ENCODE data around the gene ARHGEF3. TPM values are rescaled to one million over a fixed set of nuclear protein-coding genes. Genes with fewer than 3 reads are reported as not detected.

Gene ARHGEF3
- total and polyA plus RNA-seq, 4 donors, result 10.4 to 40.9 (median 21.0) TPM

GRCh38 chr3:56823984-56824703 is 22.4 kb upstream of the ARHGEF3 start:
- DNase-seq (no peak), ATAC-seq (ENCODE audit: insufficient read depth, low FRiP score) (no peak)
- no peak overlapping the region for H3K4me3 ChIP-seq
- peaks cover 0 to 5% (median 0%) of the 10 kb centered on the region in 5 donors for H3K4me1 ChIP-seq (ENCODE audit: control insufficient read depth in 5 of 5, insufficient read depth in 5 of 5, low read length in 5 of 5)
- H3K27me3 ChIP-seq (ENCODE audit: control insufficient read depth in 3 of 3, insufficient read depth in 3 of 3, low read length in 2 of 3), result no peaks in the 10 kb centered on the region
- no peak overlapping the region for H3K9ac ChIP-seq (ENCODE audit: insufficient read depth in 1 of 2, low read length in 2 of 2)
- no peaks in the 10 kb centered on the region for H3K36me3 ChIP-seq (ENCODE audit: control insufficient read depth in 4 of 4, insufficient read depth in 4 of 4, low read length in 4 of 4)
- 39 to 47% methylated on average over 4 of the region's 4 CpGs for whole genome bisulfite sequencing, 2 donors
- no peak overlapping the region for H3K27ac ChIP-seq (ENCODE audit: low read depth in 1 of 2, low read length in 1 of 2)
- H3K9me3 ChIP-seq (ENCODE audit: control insufficient read depth in 4 of 4, insufficient read depth in 3 of 4, low read length in 3 of 4), result no peaks in the 10 kb centered on the region
- TF ChIP-seq CTCF (IDR thresholded peaks at IDR 0.05; ENCODE audit: control extremely low read depth, extremely low read depth), result no peak

GRCh38 chr3:56823421-56823926 is 21.7 kb upstream of the ARHGEF3 start:
- no peak overlapping the region for H3K9ac ChIP-seq (ENCODE audit: insufficient read depth in 1 of 2, low read length in 2 of 2)
- no peak overlapping the region for H3K27ac ChIP-seq (ENCODE audit: low read depth in 1 of 2, low read length in 1 of 2)
- no peaks in the 10 kb centered on the region for H3K27me3 ChIP-seq (ENCODE audit: control insufficient read depth in 3 of 3, insufficient read depth in 3 of 3, low read length in 2 of 3)
- DNase-seq (no peak), ATAC-seq (ENCODE audit: insufficient read depth, low FRiP score) (no peak)
- no peaks in the 10 kb centered on the region for H3K36me3 ChIP-seq (ENCODE audit: control insufficient read depth in 4 of 4, insufficient read depth in 4 of 4, low read length in 4 of 4)
- H3K4me3 ChIP-seq, result no peak overlapping the region
- no peaks in the 10 kb centered on the region for H3K9me3 ChIP-seq (ENCODE audit: control insufficient read depth in 4 of 4, insufficient read depth in 3 of 4, low read length in 3 of 4)
- peaks cover 0 to 5% (median 0%) of the 10 kb centered on the region in 5 donors for H3K4me1 ChIP-seq (ENCODE audit: control insufficient read depth in 5 of 5, insufficient read depth in 5 of 5, low read length in 5 of 5)
- TF ChIP-seq CTCF (IDR thresholded peaks at IDR 0.05; ENCODE audit: control extremely low read depth, extremely low read depth), result no peak

GRCh38 chr3:56822501-56822900 is 20.8 kb upstream of the ARHGEF3 start:
- no peak for DNase-seq
- Histone ChIP-seq H3K9ac (ENCODE audit: insufficient read depth in 1 of 2, low read length in 2 of 2) (no peak overlapping the region), H3K27me3 (ENCODE audit: control insufficient read depth in 3 of 3, insufficient read depth in 3 of 3, low read length in 2 of 3) (no peaks in the 10 kb centered on the region), H3K9me3 (ENCODE audit: control insufficient read depth in 4 of 4, insufficient read depth in 3 of 4, low read length in 3 of 4) (no peaks in the 10 kb centered on the region), H3K4me3 (no peak overlapping the region), H3K36me3 (ENCODE audit: control insufficient read depth in 4 of 4, insufficient read depth in 4 of 4, low read length in 4 of 4) (no peaks in the 10 kb centered on the region), H3K27ac (ENCODE audit: low read depth in 1 of 2, low read length in 1 of 2) (no peak overlapping the region), H3K4me1 (ENCODE audit: control insufficient read depth in 5 of 5, insufficient read depth in 5 of 5, low read length in 5 of 5) (peaks cover 0 to 5% (median 0%) of the 10 kb centered on the region in 5 donors)
- no peak for ATAC-seq (ENCODE audit: insufficient read depth, low FRiP score)
- 70 to 88% methylated on average over 7 of the region's 7 CpGs for WGBS, 2 donors
- no peak for TF ChIP-seq CTCF (IDR thresholded peaks at IDR 0.05; ENCODE audit: control extremely low read depth, extremely low read depth)

All from lung (tissue), 12 donors.